Measurements from ENCODE around the gene ASTN2.

DNA sequence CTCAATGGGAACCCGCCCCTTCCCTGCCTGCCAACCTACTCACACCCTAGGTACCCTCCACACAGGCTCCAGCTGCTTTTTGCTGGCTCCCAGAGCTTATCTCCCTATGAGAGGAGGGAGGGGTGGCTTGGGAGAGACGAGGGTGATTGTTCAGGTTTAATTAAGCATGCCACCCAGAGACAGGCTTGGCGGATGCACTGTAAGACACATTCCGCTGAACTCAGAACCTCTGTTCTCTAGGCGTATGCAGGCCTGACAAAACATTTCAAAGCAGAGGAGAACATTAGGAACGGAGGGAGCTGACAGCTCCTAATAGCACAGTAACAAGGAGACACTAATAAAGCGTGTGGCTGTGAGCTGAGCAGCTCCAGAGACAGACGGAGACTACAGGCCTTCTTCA, 647.6 kb downstream of the ASTN2 start:
- no peak for TF ChIP-seq EZH2 (IDR thresholded peaks at IDR 0.05; ENCODE audit: borderline replicate concordance, low read depth, low read length, severe bottlenecking)
- TF ChIP-seq, protein P1, sequence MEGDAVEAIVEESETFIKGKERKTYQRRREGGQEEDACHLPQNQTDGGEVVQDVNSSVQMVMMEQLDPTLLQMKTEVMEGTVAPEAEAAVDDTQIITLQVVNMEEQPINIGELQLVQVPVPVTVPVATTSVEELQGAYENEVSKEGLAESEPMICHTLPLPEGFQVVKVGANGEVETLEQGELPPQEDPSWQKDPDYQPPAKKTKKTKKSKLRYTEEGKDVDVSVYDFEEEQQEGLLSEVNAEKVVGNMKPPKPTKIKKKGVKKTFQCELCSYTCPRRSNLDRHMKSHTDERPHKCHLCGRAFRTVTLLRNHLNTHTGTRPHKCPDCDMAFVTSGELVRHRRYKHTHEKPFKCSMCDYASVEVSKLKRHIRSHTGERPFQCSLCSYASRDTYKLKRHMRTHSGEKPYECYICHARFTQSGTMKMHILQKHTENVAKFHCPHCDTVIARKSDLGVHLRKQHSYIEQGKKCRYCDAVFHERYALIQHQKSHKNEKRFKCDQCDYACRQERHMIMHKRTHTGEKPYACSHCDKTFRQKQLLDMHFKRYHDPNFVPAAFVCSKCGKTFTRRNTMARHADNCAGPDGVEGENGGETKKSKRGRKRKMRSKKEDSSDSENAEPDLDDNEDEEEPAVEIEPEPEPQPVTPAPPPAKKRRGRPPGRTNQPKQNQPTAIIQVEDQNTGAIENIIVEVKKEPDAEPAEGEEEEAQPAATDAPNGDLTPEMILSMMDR (IDR thresholded peaks at IDR 0.05; ENCODE audit: extremely low read depth in 1 of 2, insufficient read depth in 1 of 2, low read depth in 1 of 2, low read length in 2 of 2): no peak
- no peak for TF ChIP-seq POLR2A (IDR thresholded peaks at IDR 0.05; ENCODE audit: low read depth, low read length)
- TF ChIP-seq MYC (IDR thresholded peaks at IDR 0.05; ENCODE audit: low read depth, low read length): no peak
- TF ChIP-seq POLR2AphosphoS5 (IDR thresholded peaks at IDR 0.05; ENCODE audit: insufficient read depth, low read depth, low read length): no peak
- TF ChIP-seq JUN (IDR thresholded peaks at IDR 0.05; ENCODE audit: borderline replicate concordance, insufficient read depth, insufficient read length, low read depth): no peak
- TF ChIP-seq, protein P2, sequence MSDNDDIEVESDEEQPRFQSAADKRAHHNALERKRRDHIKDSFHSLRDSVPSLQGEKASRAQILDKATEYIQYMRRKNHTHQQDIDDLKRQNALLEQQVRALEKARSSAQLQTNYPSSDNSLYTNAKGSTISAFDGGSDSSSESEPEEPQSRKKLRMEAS (IDR thresholded peaks at IDR 0.05; ENCODE audit: insufficient read depth, insufficient read length): no peak
- no peak for TF ChIP-seq GATA2 (IDR thresholded peaks at IDR 0.05; ENCODE audit: insufficient read depth, insufficient read length, low read depth, low read length)
- TF ChIP-seq FOS (IDR thresholded peaks at IDR 0.05; ENCODE audit: borderline replicate concordance, insufficient read depth, low read length): no peak

All from endothelial cell of umbilical vein (primary cell).